HG02943 (cell line): ENCODE data around the gene ZNF274.
"Not testable (repeated sequence)": the region's sequence is repeated elsewhere in the genome, so short reads cannot be mapped to it uniquely, and the experiment has no call there.

Source experiments
- ATAC-seq: cut with Tn5 transposase; IDR thresholded peaks from one replicate; pipeline ENCODE4 v1.9.1; 2021; ENCODE audit warnings: mild to moderate bottlenecking, low read depth, moderate library complexity; ENCODE audit not compliant: unreplicated experiment

The ZNF274 gene

DNA sequence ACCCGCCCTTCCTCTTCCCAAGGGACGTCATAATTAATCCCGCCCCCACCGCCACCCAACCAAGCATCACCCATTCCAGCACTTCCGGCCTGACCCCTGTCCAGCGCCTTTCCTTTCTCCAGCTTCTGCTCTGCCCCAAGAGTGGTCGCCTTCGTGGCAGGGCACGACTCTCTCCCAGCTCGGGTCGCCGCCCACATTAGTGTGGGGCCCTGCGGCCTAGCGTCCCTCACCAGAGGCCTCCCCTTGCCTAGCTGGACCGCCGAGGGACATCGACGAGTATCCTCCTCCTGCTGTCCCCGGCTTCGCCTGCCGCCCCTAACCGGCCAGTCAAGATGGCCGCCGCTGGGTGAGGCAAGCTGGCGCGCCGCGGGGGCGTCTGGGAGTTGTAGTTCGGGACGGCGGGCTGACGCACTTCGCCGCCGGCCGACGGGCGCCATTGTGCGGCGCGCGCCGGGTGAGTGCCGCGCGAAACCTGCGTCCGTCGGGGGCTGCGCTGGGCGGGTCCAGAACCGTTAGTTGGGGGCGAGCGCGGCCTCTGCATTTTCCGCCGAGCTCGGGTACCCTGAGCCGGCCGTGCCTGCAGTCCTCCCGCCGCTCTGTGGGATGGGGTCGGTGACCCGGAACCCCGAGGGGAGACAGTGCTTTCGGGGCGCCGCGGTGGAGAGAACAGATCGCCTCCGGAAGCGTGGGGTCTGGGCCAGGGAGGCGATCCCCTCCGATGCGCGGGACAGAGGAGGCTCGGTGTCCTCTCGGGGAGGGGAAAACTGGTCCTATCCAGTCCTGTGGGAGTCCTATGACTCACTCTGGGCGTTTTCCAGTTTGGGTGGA is at the start of gene ZNF274:
TSS of gene ZNF274 (plus strand) at position 73 of the 828 bp plus-strand sequence. CDS start 905 bp downstream, outside the sequence.
- ATAC-seq = peak; percentile 77

DNA sequence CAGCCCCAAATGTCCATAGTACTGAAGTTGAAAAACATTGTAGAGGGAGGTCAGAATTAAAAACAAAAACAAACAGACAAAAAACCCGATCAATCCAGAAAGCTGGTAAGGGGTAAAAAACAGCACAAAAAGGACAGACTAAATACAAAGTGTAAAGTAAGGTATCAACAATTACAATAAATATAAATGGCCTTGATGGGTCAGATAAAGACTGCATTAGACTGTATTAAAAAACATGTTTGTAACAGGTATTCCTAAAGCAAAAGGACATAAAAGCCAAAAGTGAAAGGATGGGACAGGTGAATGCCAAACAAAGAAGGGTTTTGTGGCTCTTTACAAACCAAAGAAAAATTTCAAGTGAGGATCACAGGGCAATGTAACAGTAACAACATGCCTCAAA is 48.6 kb upstream of the ZNF274 start:
- ATAC-seq = no peak

DNA sequence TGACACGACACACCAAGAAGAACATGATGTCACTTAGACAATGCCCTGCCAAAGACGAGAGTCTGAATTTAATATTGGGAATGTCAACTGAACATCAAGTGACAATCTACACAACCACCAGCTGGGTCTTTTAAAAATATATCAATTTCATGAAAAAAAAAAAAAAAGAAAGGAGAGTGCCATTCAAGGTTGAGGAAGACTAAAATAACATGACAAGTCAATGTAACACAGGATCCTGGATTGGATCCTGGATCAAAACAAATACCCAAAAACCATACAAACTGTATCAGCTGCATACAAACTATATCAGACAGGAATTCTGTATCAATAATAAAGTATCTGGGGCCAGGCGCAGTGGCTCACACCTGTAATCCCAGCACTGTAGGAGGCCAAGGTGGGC is 37.0 kb upstream of the ZNF274 start:
- ATAC-seq = no peak

DNA sequence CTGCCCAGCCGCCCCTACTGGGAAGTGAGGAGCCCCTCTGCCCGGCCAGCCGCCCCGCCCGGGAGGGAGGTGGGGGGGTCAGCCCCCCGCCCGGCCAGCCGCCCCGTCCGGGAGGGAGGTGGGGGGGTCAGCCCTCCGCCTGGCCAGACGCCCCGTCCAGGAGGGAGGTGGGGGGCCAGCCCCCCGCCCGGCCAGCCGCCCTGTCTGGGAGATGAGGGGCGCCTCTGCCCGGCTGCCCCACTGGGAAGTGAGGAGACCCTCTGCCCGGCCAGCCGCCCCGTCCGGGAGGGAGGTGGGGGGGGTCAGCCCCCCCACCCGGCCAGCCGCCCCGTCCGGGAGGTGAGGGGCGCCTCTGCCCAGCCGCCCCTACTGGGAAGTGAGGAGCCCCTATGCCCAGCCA is 35.4 kb upstream of the ZNF274 start:
- not testable (repeated sequence) for ATAC-seq

DNA sequence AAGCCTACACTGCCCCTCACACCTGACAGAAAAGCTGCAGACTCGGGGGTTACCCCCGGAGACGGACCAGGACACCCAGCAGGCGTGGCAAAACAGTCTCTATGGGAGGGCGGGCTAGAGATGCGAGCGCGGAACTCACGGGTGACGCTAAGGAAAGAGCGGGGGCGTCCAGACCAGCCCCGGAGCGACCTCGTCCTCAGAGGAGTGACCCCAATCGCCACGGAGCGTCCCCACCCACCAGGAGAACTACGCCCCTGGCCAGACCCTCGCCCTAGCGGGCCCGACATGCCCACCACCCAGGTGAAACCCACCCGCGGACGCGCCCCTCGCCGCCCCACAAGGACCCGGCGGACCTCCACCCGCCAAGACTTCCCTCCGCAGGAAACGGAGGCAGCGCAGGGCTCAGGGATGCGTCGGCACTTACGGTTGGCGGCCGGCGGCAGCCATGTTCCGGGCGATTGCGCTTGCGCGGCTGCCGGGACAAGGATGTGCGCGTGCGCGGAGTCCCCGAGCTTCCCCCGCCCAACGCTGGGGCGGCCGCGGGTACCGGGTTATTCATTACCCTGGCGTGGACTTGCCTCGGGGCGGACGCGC is 32.4 kb upstream of the ZNF274 start, which contains the start of gene ZNF329:
TSS of gene ZNF329 (minus strand) at position 462 of the 594 bp plus-strand sequence. CDS start 21,286 bp downstream, outside the sequence.
- no peak for ATAC-seq

DNA sequence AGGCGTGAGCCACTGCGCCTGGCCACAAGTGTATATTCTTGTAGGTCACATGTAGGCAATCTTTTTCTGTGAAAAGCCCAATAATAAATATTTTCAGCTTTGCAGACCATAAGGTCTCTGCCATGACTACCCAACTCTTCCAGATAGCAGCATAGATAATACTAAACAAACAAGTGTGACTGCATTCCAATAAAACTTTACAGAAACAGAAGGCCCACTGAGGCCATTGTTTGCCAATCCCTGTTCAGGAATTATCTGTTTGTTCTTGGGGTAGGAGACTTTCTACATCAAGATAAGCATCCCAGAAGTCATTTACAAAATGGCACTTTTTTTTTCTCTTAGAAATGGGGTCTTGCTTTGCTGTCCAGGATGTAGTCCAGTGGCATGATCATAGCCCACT is 29.5 kb upstream of the ZNF274 start:
- no peak for ATAC-seq

DNA sequence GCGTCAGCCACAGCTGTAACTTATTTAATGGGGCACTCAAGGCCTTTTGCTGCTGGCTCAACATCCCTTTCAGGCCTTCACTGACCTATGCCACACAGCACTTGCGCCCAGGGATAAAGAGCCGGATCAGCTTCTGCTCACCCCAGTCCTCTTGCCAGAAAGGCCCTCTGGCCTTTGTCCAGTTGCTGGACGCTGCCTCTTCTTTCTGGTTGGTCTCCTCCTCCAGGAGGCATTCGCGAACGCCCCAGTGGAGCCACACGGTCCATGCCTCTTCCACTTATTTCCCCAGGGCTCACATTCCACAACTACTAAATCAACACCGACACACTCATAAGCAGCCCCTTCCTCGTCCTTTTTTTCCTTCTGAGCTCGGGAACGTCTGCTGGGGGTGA is 28.6 kb upstream of the ZNF274 start:
- ATAC-seq = no peak

DNA sequence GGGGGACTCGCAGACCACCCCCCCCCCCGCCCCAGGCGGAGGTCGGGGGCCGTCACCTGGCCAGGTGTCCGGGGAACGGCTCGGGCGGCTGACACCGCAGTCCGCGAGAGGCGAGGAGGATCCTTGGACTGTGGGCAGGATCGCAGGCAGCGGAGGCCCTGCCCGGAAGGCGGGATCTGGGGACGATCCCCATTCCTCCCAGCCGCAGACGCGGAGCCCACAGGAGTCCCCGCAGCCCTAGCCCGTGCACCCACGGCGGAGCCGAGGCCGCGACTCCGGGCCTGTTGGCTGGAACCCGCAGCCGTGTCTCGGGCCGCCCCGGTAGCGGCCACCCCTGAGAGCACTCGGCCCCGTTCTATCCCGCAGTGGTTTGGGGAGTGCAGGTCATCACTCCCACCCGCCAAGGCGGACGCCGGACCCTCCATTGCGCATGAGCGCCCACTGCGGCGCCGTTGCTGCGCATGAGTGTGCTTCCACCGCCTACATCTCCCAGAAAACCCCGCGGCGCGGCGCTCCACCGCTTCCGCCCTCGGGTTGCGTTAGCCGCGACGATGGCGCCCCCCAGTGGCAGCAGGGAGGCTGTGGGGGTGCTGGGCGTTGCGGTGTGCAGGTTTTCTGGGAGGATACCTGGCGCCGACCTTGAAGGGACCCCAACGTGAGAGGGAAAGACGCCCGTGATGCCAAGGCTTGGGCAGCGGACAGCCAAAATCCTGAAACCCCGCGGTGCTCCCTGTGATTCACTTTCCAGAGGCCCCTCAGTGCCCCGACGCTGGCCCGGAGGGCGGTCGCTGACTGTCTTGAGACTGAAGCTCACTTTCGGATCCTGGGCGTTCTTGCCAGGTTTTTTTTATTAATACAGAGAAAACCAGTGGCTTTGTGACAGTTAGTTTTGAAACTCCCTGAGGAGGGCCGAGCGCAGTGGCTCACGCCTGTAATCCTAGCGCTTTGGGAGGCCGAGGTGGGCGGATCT is 27.9 kb upstream of the ZNF274 start:
- peak; percentile 47 for ATAC-seq

DNA sequence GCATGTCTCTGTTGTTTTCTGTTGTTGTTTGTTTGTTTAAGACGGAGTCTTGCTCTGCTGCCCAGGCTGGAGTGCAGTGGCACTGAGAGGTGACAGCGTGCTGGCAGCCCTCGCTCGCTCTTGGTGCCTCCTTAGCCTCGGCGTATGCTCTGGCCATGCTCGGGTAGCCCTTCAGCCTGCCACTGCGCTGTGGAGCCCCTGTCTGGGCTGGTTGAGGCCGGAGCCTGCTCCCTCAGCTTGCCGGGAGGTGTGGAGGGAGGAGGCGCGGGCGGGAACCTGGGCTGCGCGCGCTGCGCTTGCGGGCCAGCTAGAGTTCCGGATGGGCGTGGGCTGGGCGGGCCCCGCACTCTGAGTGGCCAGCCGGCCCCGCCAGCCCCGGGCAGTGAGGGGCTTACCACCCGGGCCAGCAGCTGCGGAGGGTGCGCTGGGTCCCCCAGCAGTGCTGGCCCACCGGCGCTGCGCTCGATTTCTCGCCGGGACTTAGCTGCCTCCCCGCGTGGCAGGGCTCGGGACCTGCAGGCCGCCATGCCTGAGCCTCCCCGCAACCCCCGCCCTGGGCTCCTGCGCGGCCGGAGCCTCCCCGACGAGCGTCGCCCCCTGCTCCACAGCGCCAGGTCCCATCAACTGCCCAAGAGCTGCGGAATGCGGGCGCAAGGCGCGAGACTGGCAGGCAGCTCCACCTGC is 25.7 kb upstream of the ZNF274 start:
- no peak for ATAC-seq

DNA sequence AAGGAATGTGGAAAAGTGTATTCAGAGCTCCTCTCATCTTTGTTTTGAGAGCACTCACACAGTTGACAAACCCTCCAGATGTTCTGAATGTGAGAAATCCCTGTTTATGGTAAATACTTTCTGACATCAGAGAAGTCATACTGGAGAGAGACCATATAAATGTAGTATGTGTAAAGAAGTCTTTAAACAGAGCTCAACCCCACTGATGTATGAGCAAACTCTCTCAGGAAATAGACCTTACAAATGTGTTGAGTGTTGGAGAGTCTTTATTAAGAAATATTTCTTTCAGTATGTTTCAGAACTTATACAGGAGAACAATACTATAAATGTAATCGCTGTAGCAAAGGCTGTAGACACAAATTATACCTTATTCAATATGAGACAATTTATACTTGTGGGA is 16.6 kb upstream of the ZNF274 start:
- no peak for ATAC-seq

DNA sequence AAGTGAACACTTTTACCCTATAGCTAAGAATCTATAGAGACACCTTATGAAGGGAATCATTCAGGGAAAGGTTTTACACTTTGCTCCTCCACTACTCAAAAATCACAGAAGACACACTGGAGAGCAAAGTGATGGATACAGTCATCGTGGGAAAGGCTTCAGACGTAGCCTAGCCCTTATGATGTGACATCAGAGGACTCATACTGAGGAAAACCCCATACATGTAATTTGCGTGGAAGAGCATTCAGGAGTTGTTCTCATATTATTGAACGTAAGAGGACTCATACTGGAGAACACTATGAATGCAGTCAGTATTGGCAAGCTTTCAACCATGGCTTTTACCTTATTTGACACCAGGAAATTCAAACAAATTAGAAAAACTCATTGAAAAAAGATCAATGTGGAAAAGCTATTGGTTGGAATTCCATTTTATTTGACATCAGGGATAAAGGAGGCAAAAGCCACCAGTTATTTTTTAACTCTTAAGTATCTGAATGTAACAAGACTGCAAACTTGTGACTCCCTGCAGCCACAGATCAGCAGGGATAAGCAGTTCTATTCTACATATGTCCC is 16.1 kb upstream of the ZNF274 start:
- ATAC-seq = no peak

DNA sequence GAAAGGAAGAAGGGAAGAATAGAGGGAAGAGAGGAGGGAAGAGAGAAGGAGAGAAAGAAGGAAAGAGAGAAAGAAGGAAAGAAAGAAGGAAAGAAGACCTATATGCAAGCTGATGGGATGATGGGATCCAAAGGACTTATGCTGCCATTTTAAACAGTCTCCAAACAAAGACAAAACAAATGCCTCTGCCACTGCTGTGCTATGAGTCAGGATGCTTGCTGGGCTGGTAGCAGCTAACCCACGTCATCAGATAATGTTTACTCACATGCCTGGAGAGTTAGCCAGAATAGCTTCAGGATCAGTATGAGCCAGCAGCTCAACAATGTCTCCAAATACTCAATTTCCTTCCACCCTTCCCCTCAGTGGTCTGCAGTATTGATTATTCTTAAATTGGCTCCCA is 12.0 kb upstream of the ZNF274 start:
- ATAC-seq = no peak

DNA sequence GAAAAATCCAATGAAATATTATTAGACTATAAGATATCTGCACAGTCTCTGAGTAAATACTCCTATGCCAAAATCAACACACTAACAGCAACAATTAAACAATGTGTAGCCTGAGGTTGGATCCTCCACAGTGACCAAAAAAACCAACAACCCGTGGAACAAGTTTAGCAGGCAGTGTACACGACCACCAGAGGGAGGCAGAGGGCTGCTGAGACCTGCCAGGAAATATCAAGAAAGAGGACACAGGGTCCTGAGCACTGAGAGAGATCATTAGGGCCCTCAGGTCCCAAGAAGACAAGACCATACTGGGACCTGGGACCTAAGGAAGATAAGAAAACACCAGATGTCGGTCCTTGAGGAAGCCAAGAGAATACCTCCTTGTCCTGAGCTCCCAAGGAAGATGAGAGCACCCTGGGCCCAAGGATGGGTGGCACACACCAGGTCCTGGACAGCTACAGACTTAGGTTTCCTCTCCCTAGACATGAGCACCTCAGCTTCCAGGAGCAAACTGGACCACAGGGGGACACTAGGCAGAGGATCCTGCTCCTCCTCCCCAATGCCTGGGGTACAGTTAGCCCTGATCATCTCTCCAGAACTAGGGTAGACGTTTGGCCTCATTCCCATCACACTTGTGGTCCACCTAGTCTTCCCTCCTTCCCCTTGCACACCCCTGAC is 822 bp upstream of the ZNF274 start:
- no peak for ATAC-seq

DNA sequence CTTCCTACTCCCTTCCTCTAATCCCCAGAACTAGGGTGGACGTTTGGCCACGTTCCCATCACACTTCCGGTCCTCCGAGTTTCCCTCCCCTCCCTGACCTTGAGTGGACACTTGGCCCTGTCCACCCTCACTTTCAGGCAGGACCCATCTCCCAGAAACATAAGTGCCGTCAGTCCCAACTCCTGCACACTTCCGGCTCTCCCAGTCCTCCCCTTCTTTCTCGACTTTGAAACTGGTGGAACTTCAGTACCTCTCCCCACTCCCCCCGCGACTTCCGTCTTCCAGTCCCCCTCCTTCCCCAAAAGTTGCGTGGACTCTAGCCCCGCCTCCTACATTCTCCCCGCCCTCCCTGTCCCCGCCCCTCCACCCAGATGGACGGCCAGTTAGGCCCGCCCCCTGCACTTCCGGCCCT is 278 bp upstream of the ZNF274 start:
- no peak for ATAC-seq

DNA sequence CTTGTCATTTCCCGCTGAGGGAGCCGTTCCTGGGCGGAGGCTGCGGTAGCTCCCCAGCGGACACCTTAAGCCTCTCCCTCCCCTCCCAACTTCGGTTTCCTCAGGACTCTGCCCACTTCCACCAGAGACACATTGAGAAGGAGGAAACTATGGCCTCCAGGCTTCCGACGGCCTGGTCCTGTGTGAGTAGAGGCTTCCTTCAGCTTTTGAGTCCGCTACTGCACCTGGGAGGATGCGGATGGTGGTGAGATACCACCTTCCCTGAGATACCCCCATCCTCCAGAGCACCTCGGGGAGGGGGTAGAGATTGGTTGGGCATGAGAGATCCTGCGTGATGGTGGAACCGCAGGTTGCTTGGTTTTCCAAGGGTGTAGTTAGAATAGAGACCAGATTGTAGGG is 955 bp downstream of the ZNF274 start:
- ATAC-seq = no peak

DNA sequence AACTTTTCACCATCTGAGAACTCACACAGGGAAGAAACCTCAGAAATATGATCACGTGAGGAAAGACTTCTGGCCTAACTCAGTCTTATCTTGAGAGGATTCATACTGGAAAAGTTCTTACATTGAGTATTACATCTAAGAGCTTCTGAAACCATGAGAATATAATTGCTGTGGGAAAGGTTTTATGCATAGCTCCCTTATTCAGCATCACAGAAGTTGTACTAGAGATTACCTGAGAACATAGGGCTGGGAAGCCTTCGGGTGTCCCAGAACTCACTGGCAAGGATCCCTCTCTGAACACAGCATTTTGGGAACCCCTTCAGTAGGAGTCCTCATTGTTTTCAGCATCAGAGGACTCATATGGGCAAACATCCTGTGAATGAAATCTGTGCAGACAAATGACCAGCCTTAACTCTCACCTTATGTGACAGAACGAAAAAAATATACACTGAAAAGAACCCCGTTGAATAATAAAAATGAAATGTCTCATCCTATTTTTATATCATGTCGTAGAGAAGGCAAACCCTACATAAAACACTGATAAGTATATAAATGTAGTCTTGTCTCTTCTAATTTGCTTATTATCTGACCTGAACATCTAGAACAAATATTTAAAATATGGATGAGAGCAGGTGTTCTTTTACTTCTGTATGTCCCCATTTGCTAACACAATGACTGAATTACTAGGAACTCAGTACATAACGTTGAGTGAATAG is 14.2 kb downstream of the ZNF274 start:
- ATAC-seq = no peak

DNA sequence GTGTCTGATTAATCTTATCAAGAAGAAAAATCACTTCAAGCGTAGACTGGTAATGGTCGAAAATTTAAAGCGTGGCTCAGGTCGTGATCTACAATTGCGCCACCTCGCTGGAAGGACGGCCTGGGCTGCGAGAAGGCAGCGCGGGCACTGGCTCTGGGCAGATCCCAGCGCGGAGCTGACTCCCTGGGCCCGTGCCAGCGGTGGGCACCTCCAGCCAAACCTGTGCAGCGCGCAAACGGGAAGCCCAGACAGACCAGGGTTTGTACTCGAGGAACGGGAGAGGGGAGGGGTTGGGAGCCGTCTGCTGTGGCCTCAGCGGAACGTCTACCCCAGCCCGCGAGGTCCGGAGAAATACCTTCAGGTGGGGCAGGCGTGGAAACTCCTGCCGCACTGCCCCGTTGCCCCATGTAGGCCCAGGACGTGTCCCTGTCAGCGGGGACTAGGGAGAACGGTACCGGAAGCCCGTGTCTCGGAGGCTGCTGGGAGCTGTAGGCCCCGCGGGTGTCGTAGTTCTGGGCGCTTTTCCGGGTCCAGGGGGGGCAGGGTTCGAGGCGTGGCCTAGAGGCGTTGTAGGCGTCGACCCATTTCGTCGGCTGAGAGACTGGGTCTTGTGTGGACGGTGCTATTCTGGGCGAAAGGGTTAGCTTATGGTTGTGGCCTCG is 21.1 kb downstream of the ZNF274 start:
- ATAC-seq = no peak

DNA sequence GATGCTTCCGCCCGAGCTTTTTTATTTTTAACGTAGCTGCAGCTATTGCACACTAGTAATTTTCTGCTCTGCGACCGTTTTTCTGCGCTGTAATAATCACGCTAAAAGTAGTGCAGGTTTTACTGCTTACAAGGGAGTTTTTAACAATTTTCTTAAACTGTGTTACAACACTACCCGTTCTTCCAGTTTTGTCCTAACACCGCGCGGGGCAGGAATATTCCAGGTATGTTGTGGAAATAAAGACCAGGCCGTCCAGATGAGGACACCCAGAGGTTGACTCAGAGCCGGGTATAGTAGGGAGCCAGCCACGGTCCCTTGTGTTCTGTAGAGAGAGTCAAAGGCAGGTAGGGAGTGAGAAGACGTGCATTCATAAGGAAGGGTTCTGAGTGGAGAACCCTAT is 21.7 kb downstream of the ZNF274 start:
- ATAC-seq = no peak
